ENCODE measurements around the gene C1GALT1C1. TPM values are rescaled to one million over a fixed set of nuclear protein-coding genes. Genes with fewer than 3 reads are reported as not detected.
"Not testable (repeated sequence)": the region's sequence is repeated elsewhere in the genome, so short reads cannot be mapped to it uniquely, and the experiment has no call there.

The C1GALT1C1 gene
- total RNA-seq, result 17.1 TPM
- long read RNA-seq, transcript C1GALT1C1-201 (2 exons, 1,613 nt), result major isoform, 21 of 21 reads
- long read RNA-seq, partial matches to known transcripts, result 0 of 21 reads
- long read RNA-seq, other reads (novel, unspliced or antisense), result 0 of 21 reads

DNA sequence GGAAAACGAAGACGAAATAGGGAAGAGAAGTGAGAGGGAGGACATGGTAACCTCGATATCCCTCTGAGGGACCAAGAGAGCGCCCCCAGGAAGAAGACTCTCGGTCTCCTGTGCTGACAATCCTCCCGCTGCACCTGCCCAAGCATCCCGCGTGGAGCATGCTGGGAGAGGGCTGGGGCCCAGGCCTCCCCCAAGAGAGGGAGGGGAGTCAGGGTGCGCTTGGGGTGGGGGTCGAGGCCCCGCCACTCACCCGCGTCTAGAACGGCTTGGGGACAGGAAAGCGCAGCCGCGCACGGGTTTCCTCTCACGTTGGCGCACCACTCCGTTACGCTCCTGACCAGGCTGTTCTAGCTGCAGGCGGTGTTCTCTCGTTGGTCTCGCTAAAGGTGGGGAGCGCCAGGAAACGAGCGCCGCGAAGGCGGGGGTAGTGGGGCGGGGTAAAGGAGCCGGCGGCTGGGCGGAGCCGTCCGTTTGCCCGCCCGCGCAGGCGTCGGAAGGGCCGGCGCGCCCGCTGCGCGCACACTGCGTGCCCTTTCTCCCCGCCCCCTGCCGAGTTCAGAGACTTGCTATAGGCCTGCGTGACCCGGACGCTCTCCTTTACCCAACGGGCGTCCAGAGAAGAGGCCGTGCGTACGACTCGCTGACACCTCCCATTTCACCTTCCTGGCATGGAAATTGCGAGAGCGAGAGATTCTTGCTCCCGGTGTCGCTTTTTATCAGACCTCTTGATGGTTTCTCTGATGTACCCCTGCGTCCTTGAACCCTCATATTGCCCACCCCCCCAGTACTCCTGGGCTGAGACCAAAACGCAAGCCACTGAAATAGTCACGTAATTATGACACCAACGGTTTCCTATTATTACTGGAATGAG, at the start of gene C1GALT1C1:
TSS of gene C1GALT1C1 (minus strand) at position 388 of the 871 bp plus-strand sequence. CDS start 2,888 bp downstream, outside the sequence.
- intact Hi-C loops (cut with DNase I), result no loop called here
- ATAC-seq (ENCODE audit: poor library complexity), result peak; percentile 99
- DNase-seq, result peak; percentile 95

DNA sequence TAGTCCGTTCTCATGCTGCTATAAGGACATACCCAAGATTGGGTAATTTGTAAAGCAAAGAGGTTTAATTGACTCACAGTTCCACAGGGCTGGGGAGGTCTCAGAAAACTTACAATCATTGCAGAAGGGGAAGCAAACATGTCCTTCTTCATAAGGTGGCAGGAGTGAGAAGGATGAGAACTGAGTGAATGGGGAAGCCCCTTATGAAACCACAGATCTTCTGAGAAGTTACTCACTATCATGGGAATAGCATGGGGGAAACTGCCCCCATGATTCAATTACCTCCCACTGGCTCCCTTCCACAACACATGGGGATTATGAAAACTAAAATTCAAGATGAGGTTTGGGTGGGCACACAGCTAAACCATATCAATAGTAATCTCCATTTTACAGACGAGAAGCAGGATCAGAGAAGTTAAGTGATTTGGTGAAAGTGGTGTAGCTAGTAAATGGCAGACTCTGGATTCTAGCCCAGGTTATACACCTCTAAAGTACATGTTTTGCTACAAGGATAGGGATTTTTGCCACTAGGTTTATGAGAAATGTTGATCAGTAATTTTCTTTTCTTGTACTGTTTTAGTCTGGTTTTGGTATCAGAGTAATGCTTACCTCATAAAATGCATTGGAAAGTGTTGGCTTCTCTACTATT, 47.3 kb upstream of the C1GALT1C1 start:
- intact Hi-C loops (cut with DNase I), result no loop called here
- ATAC-seq (ENCODE audit: poor library complexity), result no peak
- DNase-seq, result no peak

DNA sequence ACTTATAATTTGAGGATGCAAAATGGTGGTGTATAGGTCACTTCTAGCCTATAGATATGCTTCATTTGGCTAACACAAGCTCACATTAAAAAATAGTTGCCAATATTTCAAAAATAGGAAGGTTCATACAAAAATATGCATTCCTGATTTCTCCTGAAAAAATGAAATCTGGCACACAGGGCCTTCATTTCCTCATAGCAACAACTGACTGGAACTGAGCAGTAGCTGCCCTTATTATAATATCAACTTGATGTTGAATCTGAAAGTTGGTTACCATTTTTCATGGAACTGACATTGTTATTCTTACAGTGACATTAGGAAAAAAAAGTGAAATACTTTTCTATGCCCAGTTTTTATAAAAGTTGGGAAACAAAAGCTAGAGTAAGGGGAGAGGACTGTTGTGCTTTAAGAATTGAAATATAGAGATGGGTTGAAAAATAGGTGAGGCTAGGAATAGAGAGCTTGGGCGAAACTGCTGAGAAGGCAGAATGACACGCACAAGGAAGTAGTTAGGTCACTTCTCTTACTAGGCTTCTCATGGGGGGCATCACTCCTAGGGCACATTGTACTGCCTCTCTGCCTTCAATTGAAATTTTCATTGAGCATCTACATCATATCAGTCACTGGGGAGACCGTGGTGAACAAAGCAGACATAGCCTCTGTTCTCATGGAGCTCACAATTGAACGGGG, 43.1 kb upstream of the C1GALT1C1 start:
- intact Hi-C loops (cut with DNase I), result no loop called here
- DNase-seq, result no peak
- ATAC-seq (ENCODE audit: poor library complexity), result no peak

DNA sequence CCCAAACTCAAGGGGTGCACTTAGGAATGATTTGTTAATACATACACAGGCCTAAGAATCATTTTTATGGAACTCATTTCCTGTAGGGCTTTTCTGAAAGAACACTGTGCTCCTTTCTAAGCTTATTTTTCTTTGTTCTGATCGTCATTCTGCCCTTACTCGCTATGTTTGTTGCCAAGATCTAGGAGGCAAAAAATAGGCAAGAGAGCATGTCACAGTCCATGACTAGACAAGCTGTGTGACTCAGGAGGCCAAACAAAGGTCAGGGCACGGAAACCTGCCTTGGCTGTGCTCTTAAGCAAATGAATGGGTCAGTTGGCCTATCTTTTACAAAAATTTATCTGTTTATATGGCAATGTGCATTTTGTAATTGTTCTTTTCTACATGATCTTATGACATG, 42.5 kb upstream of the C1GALT1C1 start:
- peak; percentile 50 for DNase-seq

DNA sequence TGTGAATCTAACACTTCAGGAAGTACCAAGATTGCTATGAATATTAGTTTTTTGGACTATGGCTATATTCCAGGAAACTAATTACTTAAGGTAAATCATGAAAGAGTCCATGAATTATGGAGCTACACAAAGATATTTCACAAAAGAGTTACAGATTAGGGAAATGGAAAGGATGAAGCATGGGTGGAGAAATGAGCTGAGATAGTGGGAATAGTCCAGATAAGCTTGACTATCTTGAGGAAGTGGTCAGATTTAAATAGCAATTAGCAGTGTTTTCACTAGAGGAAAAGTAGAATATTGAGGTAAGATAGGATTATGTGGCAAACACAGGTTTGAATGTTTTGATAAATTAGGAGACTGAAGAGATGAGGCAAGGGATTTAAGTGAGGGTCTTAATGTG, 42.1 kb upstream of the C1GALT1C1 start:
- DNase-seq (no peak), ATAC-seq (ENCODE audit: poor library complexity) (no peak)
- intact Hi-C loops (cut with DNase I), result no loop called here

More for the DNA sequence above, 42.5 kb upstream of the C1GALT1C1 start:
- peak; percentile 92 for ATAC-seq (ENCODE audit: poor library complexity)
- intact Hi-C loops (cut with DNase I), result no loop called here

DNA sequence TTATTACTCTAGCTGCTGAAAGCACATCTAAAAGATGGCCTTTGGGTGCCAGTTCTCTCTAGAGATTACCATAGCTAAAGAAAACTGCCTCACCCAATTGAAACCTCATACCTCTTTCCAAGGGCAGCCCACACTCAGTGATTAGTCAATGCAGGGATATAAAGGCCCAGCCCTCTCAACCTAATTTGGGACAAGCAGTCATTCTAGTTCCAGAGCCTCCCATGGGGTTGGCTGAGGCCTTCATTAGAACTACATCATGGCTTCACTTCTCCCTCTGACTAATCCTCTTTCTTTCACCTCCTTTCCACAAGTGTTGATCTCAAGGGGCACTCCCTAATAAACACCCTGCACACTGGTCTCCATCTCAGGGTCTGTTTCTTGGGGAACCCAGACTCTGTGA, 38.5 kb upstream of the C1GALT1C1 start:
- DNase-seq (no peak), ATAC-seq (ENCODE audit: poor library complexity) (no peak)
- intact Hi-C loops (cut with DNase I), result no loop called here

DNA sequence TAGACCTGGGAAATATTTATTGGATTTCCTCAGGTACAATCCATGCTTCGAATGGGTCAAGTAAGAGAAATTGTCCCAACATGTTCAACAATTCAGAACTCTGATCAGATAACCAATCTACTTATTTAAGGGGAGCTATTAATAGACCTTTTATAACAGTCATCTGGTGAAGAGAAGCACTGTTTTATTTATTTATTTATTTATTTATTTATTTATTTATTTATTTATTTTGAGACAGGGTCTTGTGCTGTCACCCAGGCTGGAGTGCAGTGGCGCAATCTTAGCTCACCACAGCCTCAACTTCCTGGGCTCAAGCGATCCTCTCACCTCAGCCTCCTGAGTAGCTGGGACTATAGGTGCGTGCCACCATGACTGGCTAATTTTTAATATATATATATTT, 34.7 kb upstream of the C1GALT1C1 start:
- ATAC-seq (ENCODE audit: poor library complexity); intact Hi-C loops (cut with DNase I); DNase-seq: not testable (repeated sequence)

DNA sequence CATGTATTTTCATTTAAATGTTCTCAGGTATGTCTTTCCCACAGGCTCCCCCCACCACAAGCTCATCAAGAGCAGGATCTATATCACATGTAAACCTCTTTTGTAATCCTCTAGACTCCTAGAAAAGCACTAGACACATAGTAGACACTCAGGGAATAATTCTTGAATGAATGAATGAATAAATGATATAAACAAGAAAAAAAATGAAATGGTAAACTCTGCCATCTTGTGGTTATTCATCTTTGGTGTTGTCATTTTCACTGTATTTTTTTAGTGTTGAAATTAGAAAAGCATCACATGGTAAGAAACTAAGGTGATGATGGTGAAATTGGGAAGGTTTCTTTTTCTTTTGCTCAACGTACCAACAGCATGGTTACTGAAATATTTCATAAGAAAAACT, 34.2 kb upstream of the C1GALT1C1 start:
- intact Hi-C loops (cut with DNase I), result no loop called here
- DNase-seq (no peak), ATAC-seq (ENCODE audit: poor library complexity) (no peak)

DNA sequence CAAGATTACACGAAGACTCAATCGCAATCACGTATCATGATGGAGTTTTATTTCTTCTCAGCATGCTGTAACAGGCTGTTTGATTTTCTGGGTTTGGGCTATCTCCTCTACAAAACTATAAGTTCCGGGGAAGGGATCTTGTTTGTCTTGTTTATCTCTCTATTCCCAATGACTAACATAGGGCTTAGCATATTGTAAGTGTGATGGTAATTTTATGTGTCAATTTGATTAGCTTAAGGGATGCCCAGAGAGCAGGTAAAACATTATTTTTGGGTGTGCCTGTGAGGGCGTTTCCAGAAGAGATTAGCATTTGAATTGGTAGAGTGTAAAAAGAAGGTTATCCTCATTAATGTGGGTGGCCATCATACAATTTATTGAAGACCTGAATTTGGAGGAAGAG, 32.8 kb upstream of the C1GALT1C1 start:
- ATAC-seq (ENCODE audit: poor library complexity) (no peak), DNase-seq (no peak)
- intact Hi-C loops (cut with DNase I), result no loop called here

DNA sequence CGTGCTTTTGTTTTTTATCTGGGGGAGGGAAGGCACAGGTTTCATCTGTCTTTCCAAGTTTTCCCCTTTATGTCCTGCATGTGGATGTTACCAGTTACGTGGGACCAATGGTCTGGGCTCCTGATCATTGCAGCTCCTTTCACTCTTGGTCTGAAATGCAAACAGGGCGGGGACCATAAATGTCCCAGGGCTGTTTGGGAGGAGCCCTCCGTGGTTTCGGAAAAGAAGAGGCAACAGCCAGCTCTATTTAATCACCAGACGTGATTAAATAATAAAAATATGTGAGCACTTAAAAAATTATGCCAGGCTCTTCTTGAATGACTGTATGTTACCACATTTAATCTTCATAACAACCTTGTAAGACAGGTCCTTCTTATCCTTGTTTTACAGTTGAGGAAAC, 30.8 kb upstream of the C1GALT1C1 start:
- intact Hi-C loops (cut with DNase I), result no loop called here
- DNase-seq (no peak), ATAC-seq (ENCODE audit: poor library complexity) (no peak)

DNA sequence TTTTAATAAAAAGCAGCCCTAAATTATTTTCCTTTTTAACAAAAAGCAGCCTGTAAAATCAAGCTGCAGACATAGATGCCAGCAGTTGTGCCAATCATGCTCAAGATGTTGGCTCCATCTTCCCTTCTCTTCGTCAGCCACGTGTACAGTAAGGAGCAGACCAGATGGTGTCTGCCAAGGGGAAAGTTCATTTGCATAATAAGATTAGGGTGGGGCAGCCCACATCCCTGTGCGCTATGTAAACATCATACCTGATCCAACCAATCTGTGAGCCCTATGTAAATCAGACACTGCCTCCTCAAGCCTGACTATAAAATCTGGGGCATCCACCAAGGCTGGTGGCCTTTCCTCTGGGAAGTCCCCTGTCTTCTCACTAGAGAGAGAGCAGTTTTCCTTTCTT, 23.1 kb upstream of the C1GALT1C1 start:
- intact Hi-C loops (cut with DNase I), result loop anchor here (10.0 kb wide), 1 partner anchor 158 kb away; no protein-coding TSS in a partner anchor
- no peak for DNase-seq

DNA sequence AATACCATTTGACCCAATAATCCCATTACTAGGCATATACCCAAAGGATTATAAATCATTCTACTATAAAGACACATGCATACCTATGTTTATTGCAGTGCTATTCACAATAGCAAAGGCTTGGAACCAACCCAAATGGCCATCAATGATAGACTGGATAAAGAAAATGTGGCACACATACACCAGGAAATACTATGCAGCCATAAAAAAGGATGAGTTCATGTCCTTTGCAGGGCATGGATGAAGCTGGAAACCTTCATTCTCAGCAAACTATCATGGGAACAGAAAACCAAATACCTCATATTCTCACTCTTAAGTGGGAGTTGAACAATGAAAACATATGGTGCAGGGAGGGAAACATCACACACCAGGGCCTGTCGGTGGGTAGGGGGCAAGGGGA, 22.4 kb upstream of the C1GALT1C1 start:
- not testable (repeated sequence) for ATAC-seq (ENCODE audit: poor library complexity); DNase-seq
- intact Hi-C loops (cut with DNase I), result loop anchor here (10.0 kb wide), 1 partner anchor 157 kb away; no protein-coding TSS in a partner anchor

More for the DNA sequence above, 23.1 kb upstream of the C1GALT1C1 start:
- ATAC-seq (ENCODE audit: poor library complexity), result no peak

DNA sequence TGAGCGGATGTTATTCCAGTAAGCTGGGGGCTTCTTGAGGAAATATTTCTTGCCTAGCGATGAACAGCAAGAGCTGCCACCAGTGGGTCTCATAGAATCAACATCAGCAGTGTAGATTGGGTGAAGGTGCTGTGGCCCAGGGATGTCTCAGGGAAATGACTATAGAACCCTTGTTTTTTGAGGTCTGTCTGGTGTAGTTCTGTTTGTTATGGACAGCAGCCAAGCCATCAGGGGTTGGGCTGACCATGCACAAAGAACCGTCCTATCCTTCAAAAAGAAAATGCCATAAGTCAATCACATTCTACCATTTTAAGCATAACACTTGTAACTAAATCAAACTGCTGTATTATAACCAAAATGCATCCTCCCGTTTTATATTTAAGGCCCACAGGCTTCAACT, 17.3 kb upstream of the C1GALT1C1 start:
- DNase-seq (no peak), ATAC-seq (ENCODE audit: poor library complexity) (no peak)
- intact Hi-C loops (cut with DNase I), result no loop called here

DNA sequence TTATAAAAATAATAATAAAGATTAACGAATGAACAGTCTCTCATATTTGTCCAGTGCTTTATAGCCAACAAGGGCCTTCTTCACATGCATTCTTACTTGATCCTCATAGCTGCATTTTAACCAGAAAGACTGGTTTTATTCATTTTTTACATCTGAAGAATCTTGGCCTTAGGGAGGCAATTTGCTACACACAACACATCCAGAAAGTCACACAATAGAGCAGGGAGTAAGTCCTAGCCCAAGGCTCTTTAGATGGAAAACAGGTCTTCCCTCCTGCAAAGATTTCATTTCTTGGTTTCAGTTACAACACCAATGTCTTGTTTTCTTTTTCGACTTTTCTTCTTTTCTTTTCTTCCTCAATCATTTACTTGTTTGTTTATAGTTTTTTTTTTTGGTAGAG, 13.0 kb upstream of the C1GALT1C1 start:
- DNase-seq (no peak), ATAC-seq (ENCODE audit: poor library complexity) (no peak)
- intact Hi-C loops (cut with DNase I), result no loop called here

DNA sequence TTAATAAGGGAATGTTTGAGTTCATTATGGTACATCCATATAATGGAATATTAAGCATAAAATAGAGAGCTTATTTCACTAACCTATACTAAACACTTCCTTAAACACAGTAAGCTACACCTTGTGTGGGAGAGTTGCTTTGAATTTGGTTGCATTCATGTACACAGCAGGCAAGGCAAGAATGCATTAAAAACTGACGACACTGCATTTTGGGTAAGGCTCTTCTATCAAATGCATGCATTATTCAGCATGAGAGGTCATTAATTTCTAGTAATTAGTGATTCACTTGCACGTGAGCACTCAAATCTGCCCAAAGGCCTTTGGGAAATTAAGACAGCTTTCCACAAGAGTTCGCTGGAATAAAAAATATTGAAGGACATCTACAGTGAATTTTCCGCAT, 8.8 kb upstream of the C1GALT1C1 start:
- ATAC-seq (ENCODE audit: poor library complexity) (no peak), DNase-seq (no peak)
- intact Hi-C loops (cut with DNase I), result no loop called here

DNA sequence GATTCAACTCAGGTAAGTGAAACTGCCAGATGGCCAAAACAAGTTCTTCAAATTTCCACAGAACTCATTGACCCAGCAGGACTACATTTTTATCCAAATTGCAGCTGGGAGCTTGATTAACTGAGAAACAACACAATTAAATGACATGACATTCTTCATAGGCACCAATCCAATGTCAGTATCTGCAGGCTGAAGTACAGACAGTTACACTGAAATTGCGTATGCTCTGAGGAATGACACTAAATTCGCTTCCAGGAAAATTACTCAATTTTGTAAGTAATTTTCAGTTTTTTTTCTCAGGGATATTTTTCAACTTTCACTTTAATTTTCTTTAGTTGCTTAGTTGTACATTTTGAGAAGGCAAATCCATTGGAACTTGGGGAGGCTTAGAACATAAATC, 4.5 kb downstream of the C1GALT1C1 start:
- ATAC-seq (ENCODE audit: poor library complexity), result no peak
- DNase-seq, result no peak
- intact Hi-C loops (cut with DNase I), result no loop called here

DNA sequence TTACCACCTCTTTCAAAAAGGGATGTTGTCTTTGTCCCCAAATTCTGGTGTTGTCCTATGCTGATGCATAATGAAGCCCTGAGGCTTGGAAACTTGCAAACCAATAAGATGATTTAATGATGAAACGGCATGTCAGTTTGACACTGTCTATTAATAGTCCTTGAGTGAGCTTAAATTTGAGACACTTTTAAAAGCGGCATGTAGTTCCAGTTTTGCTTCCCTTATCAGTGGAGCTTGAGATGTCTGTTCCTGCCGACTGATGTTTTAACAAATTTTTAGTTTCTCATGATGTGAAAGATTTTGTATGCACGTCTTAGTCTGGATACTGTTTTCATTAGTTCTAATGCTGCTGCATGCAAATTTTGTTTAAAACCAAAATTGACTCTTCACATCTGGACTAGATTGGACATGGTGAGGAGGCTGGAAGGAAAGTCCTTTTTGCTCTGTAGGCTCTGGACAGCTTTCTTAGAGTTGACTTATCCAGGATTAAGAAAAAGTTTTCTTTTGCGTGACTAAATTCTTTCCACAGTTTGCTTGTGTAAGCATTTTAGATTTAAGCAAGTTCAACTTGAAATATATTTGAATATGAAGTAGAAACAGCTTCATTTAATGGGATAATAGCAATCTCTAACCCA, 11.7 kb downstream of the C1GALT1C1 start:
- ATAC-seq (ENCODE audit: poor library complexity), result no peak
- intact Hi-C loops (cut with DNase I), result no loop called here

DNA sequence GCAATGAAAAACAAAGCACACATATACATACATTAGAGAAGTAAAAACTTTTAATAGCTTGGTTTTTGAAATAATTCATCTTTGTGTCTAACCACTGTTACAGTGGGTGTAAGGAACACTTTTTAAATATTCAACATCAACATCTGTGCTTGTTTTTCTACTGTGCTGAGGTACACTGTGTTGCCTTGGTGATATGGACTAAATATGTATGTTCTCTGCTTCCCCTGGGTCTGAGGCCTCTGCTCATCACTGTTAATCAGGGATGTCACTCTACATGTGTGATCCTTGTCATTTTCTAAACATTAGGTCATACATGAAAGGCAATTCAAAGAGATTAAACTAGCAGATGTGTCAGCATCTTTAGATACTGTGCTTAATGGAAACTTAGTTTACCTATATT, 15.0 kb downstream of the C1GALT1C1 start:
- no peak for ATAC-seq (ENCODE audit: poor library complexity)
- intact Hi-C loops (cut with DNase I), result no loop called here
- no peak for DNase-seq

More for the DNA sequence above, 11.7 kb downstream of the C1GALT1C1 start:
- no peak for DNase-seq

DNA sequence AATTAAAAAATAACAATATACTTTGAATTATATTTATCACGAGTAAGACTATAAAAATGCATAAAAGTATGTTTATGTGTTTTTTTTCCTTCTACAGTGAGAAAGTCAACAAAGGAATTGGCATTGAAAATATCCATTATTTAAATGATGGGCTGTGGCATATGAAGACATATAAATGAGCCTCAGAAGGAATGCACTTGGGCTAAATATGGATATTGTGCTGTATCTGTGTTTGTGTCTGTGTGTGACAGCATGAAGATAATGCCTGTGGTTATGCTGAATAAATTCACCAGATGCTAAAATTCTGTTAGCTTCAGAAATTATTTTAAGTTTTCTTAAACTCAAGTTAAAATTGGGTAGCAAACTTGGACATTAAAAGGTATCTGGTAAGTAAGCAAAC, 17.8 kb downstream of the C1GALT1C1 start:
- intact Hi-C loops (cut with DNase I), result no loop called here
- ATAC-seq (ENCODE audit: poor library complexity) (no peak), DNase-seq (no peak)

All from Right ventricle myocardium superior (tissue), 1 donor.